ENCODE data around the gene NMT1.
"Not testable (repeated sequence)": the region's sequence is repeated elsewhere in the genome, so short reads cannot be mapped to it uniquely, and the experiment has no call there.

NMT1 gene

GRCh38 chr17:45050481-45051059 lies 10.5 kb upstream of the NMT1 start:
- no peaks in the 10 kb centered on the region for H3K36me3 ChIP-seq (ENCODE audit: control insufficient read depth, insufficient read depth, low read length)
- peak overlapping the region; percentile 75 for H3K4me3 ChIP-seq (replicated peaks; ENCODE audit: low read depth, low read length)
- no peak for TF ChIP-seq CTCF (IDR thresholded peaks at IDR 0.05; ENCODE audit: insufficient read depth, low read length, poor library complexity, severe bottlenecking)
- DNase-seq (ENCODE audit: extremely low read depth, insufficient read length), result peak; percentile 37
- H3K27me3 ChIP-seq (replicated peaks; ENCODE audit: control insufficient read depth, insufficient read depth, low read length), result no peaks in the 10 kb centered on the region

- no peak for TF ChIP-seq CTCF (IDR thresholded peaks at IDR 0.05; ENCODE audit: insufficient read depth, low read length, poor library complexity, severe bottlenecking)
- peak; percentile 97 for DNase-seq (ENCODE audit: extremely low read depth, insufficient read length)
- Histone ChIP-seq H3K36me3 (ENCODE audit: control insufficient read depth, insufficient read depth, low read length) (no peaks in the 10 kb centered on the region), H3K27me3 (replicated peaks; ENCODE audit: control insufficient read depth, insufficient read depth, low read length) (no peaks in the 10 kb centered on the region), H3K4me3 (replicated peaks; ENCODE audit: low read depth, low read length) (peak within 1 kb of the TSS; percentile 75)
These were observed 9.9 kb upstream of the NMT1 start, which contains the start of gene DCAKD for GRCh38 chr17:45051060-45051719. Gene DCAKD (minus strand): TSS chr17:45051632. CDS start chr17:45034885, 16,747 bp downstream.

DNA sequence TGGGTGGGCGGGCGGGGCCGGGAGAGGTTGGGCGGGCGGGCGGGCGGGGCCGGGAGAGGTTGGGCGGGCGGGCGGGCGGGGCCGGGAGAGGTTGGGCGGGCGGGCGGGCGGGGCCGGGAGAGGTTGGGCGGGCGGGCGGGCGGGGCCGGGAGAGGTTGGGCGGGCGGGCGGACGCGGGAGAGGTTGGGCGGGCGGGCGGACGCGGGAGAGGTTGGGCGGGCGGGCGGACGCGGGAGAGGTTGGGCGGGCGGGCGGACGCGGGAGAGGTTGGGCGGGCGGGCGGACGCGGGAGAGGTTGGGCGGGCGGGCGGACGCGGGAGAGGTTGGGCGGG lies 9.4 kb upstream of the NMT1 start:
- H3K4me3 ChIP-seq (replicated peaks; ENCODE audit: low read depth, low read length); H3K36me3 ChIP-seq (ENCODE audit: control insufficient read depth, insufficient read depth, low read length); DNase-seq (ENCODE audit: extremely low read depth, insufficient read length); H3K27me3 ChIP-seq (replicated peaks; ENCODE audit: control insufficient read depth, insufficient read depth, low read length): not testable (repeated sequence)

DNA sequence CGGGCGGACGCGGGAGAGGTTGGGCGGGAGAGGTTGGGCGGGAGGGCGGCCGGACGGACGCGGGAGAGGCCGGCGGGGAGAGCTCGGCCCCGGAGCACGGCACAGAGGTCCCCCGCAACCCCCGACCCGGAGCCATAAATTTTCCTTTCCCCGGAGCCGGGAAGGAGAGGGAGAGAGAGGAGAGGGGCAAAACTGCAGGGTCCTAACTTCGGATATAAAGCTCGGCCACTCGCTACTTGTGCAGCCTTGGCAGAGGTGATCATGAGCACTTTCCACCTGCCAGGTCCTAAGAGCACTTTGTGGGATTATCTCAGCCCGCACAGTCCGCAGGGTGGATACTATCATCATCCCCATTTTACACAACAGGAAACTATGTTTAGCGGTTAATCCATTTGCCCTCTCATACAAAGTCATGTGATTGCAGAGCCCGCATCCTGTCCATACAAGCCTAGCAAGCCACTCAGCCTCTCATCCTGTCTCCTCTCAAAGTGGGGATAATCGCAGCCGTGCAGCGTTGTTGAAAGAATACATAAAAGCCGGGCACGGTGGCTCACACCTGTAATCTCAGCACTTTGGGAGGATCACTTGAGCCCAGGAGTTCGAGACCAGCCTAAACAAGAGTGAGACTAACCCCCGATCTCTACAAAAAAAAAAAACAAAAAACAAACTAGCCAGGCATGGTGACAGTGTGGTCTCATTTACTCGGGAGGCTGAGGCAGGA lies 8.9 kb upstream of the NMT1 start:
- Histone ChIP-seq H3K27me3 (replicated peaks; ENCODE audit: control insufficient read depth, insufficient read depth, low read length) (no peaks in the 10 kb centered on the region), H3K36me3 (ENCODE audit: control insufficient read depth, insufficient read depth, low read length) (no peaks in the 10 kb centered on the region), H3K4me3 (replicated peaks; ENCODE audit: low read depth, low read length) (peak overlapping the region; percentile 72)
- DNase-seq (ENCODE audit: extremely low read depth, insufficient read length), result peak; percentile 67
- TF ChIP-seq CTCF (IDR thresholded peaks at IDR 0.05; ENCODE audit: insufficient read depth, low read length, poor library complexity, severe bottlenecking), result no peak

DNA sequence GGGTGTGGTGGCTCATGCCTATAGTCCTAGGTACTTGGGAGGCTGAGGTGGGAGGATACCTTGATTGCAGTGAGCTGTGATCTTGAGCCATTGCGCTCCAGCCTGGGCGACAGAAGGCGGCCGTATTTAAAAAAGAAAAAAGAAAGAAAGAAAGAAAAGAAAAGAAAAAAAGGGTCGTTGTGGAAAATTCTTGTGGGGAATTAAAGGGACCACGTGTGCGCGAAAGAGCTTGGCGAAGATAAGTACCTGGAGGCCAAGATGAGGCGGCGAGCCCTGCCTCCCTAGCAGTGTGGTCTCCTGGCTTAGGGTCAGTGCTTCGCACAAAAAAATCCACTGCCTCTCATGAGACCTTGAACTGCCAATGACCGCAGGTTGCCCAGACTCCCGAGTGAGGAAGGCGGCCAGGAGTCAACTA lies 728 bp upstream of the NMT1 start:
- no peak for DNase-seq (ENCODE audit: extremely low read depth, insufficient read length)
- H3K27me3 ChIP-seq (replicated peaks; ENCODE audit: control insufficient read depth, insufficient read depth, low read length), result no peaks in the 10 kb centered on the region
- no peak for TF ChIP-seq CTCF (IDR thresholded peaks at IDR 0.05; ENCODE audit: insufficient read depth, low read length, poor library complexity, severe bottlenecking)
- H3K36me3 ChIP-seq (ENCODE audit: control insufficient read depth, insufficient read depth, low read length), result no peaks in the 10 kb centered on the region
- peak overlapping the region; percentile 90 for H3K4me3 ChIP-seq (replicated peaks; ENCODE audit: low read depth, low read length)

DNA sequence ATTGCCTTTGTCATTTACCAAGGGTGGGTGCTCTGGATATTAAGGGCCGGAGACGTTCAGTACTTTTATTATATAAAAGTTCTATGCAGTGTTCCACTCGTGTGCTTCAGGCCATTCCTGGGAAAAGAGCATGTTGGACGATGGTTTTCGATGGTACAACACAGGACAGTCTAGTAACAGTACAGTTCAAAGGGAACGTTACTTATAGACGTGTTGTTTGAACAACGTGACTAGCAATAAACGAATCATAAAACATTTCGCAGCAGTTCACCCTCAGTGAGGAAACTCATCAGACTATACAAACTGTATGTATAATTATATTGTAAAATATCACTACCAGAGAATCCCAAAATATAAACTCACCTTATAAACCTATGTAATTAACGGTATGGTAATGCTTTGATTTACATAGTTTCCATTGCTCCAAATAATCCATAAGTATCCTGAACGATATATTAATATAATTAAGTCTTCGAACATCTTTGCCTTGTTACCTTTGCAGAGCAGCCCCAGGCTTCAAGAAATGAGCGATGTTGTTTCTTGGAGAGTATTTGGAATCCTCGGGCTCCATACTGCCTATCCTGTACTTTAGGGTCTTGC lies 589 bp downstream of the NMT1 start:
- Histone ChIP-seq H3K27me3 (replicated peaks; ENCODE audit: control insufficient read depth, insufficient read depth, low read length) (no peaks in the 10 kb centered on the region), H3K4me3 (replicated peaks; ENCODE audit: low read depth, low read length) (peak overlapping the region; percentile 90), H3K36me3 (ENCODE audit: control insufficient read depth, insufficient read depth, low read length) (no peaks in the 10 kb centered on the region)
- no peak for TF ChIP-seq CTCF (IDR thresholded peaks at IDR 0.05; ENCODE audit: insufficient read depth, low read length, poor library complexity, severe bottlenecking)
- DNase-seq (ENCODE audit: extremely low read depth, insufficient read length), result no peak
